ENCODE data around the gene NUBPL.
"Not testable (repeated sequence)": the region's sequence is repeated elsewhere in the genome, so short reads cannot be mapped to it uniquely, and the experiment has no call there.

NUBPL gene

DNA sequence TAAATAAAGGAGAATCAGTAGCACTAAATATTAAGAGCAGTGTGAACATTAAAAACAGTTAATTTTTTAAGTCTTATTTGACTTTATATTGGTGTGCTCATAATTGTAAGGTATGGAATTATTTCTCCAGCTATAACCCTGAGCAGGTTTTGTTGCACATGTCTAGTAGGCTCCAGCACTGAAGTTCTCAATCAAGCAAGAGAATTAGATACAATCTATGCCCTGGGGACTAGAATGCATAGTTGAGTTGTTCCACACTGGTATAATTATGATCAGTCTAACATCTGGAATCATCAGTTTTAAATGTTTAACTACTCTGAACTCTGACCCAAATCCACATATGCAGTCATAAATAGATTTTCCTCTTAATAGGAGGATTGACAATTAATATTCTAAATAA, 258.1 kb downstream of the NUBPL start:
- no peak for DNase-seq

DNA sequence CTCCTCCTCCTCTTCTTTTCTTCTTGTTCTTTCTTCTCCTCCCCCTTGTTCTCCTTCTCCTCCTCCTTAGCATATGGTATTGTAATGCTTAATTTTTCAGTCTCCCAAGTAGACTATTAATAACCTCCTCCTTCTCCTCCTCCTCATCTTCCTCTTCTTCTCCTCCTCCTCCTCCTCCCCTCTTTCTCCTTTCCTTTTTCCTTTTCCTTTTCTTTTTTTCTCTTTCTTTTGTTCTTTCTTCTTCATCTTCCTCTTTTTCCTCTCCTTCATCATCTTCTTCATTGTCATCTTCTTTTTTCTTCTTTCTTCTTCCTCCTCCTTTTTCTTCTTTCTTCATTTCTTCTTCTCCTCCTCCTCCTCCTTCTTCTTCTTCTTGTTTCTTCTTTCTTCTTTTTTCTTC, 264.3 kb downstream of the NUBPL start:
- DNase-seq: no peak

DNA sequence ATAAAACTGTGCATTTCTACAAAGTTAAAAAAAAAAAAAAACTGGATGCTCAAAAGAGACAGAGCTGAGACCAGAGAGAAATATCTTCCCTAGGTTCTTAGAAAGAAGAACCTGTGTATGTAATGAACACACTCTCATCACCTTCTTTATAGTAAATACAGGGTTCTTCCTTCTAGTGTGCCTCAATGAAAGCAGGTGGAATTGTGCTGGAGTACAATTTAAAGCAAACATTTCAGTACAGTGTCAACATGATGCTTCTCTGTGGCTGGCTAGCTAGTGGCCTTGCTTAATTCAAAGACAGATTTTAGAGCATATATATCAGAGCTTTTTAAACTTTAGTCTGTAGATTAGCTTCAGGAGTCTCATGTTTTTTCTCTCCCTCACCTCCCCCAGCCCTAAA, 266.1 kb downstream of the NUBPL start:
- no peak for DNase-seq

DNA sequence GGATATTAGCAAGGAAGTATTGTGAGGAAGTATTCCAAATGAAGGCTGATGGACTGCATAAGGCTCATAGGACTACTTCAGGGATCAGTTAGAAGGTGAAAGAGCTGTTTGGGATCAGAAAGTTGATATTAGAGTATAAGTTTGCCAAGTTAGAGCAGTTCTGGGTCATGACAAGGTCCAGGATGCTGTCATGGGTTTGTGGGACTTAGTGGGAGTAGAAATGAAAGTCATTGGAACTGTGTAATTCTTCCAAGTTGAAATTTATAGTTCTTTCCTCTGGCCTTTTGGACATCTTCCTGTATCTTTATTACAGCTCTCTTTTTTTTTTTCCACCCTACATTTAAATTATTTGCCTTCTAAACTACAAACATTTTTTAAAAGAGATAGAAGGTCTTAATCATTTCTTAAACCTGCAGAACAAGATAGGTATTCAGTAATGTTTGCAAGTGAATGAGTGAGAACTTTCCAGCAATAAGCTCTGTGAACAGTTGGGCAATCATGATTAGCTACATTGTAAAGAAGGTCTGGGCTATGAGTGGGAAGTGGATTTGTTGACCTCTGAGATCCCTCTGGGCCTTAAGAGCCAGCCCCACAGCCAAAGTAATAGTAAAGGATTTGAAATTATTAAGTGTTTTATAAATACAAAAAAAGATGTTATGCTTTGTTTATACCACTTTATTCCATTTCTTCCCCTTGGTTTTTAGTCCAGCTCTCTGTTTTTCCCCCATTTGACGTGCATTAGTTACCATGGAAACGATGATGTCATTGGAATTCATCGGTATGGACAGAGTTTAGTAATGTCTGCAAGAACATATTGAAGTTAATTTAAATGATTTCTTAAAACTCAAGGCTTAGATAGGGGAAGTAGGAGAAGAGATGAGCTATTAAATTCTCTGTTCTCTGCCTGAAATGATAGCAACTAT, 268.0 kb downstream of the NUBPL start:
- DNase-seq: no peak

DNA sequence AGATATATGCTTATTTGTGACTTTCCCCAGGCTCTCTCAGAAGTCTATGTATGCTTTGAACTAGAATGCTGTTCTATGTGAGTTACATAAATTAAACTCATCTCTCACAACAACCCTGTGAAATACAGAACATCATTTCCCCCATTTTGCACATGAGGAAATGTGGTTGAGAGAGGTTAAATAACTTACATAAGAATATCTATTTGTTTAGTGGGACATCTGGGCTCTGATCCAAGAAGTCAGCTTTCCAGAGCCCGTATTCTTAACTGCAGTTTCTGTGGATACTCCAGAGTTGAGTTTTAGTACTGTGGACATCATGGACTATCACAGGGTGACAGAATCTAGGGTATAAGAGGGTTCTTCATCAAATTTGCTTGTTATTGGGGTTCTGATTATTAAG, 273.4 kb downstream of the NUBPL start:
- no peak for DNase-seq

DNA sequence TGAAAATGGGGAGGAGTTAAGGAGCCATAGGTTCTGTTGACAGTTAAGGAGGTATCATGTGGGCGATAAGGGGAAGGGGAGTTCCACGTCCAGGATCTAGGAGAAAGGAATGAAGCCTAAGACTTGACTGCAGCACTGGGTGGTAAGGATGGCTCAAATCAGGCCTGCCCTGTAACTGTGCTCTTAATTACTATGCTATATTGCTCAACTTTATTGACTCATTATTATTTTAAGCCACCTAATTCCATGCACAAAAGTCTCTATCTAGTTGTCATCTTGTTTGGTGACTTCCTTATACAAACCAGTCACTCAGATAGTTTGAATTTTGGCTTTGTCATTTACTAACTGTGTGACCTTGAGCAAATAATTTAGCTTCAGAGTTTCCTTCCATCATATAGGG, 273.8 kb downstream of the NUBPL start:
- no peak for DNase-seq

DNA sequence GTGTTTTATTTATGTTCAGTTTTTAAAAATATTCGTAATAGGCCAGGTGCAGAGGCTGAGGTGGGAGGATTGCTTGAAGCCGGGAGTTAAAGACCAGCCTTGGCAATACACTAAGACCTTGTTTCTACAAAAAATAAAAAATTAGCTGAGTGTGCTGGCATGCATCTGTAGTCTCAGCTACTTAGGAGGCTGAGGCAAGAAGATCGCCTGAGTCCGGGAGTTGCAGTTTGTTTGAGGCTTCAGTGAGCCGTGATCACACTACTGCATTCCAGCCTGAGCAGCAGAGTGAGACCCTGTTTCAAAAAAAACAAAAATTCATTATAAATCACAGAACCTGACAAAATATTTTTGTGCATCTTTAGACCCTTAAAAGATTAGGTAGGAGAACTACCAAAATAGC, 275.8 kb downstream of the NUBPL start:
- no peak for DNase-seq

DNA sequence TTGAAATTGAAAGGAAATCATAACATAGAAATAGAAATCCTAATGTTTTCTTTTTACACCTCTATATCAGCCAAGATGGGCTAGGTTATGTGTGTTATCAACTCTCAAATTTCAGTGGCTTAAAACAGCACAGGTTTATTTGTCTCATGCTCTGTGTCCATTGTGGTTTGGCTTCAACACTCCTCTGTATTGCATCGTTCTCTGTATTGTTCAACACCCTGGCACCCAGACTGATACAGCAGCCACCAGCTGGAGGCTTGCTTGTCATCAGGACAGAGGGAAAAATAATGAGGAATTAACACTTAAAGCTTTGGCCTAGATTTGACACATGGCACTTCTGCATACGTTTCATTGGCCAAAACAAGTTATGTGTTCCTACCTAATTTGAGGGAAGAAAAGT, 281.7 kb downstream of the NUBPL start:
- DNase-seq: no peak

DNA sequence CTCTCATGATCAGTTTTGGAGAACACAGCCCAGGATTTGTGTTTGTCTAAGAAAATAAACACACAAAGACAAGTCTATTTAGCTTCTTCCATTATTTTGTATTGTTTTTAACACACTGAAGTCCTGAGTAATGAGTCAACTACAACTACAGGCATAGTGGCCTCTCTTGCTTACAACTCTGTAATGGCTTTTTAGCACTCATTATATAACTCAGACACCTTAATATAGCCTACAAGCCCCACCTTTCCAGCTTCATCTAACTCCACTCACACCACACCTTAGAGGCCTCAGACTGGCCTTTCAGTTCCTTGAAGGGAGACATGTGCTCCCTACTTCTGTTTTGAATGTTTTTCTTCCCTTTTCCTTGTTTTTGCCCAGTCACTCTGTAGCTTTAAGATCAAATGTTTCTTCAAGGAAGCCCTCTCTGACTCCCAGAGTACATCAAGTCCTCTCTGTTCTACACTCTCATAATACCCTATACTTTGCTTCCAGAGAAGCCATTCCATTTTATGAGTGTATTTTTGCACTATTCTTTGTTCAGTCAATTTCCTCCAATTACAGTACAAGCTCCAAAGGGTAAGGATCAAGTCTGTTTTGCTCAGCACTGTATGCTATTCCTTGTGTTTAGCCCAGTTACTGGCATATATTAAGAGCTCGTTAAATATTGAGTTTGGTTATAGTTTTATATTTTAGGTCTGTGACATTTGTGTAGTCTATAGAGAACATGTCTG, 282.3 kb downstream of the NUBPL start:
- no peak for DNase-seq

DNA sequence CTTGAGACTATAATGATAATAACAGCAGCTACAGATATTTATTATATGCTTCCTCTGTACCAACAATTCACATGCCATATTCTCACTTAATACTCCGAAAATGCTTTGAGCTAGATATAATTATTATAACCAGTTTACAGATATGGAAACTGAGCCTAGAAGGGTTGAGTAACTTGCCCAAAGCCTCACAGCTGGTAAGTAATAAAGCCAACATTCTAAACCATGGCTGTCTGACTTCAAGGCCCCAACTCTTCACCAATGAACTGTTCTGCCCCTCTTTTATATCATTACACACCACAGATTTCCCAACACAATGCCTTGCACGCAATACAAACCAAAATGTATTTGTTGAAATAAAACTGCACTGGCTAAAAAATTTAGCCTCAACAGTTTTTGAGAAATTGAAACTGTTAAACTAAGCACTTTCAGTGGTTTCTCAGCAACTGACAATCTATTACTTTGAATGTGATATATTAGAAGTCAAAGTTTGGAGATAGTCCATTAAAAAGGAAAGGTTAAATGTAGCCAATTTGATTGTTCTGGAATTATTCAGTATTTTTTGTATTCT, 293.4 kb downstream of the NUBPL start:
- no peak for DNase-seq

DNA sequence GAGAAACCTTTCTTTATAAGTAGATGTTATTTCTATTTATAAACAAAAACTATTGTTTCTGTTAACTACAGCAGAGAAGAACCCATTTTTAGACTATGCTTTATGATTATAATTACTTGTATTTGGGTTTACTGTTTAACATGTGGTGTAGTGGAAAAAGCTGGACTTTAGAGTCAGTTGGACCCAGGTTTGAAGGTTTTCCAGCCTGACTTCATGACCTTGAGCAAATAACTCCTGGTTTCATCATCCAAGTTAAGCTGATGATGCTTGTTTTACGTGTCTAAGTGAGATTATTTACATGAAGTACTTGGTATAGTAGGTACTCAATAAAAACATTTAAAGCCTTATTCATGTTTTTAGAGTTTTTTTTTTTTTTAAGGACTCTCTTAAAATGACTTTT, 294.1 kb downstream of the NUBPL start:
- DNase-seq: no peak

DNA sequence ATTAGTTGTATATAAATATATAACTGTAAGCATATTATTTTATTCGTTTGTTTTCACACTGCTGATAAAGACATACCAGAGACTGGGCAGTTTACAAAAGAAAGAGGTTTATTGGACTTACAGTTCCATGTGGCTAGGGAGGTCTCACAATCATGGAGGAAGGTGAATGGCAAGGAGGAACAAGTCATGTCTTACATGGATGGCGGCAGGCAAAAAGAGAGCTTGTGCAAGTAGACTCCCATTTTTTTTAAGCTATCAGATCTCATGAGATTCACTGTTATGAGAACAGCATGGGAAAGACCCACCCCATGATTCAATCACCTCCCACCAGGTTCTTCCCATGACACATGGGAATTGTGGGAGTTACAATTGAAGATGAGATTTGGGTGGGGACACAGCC, 294.8 kb downstream of the NUBPL start:
- DNase-seq: not testable (repeated sequence)

DNA sequence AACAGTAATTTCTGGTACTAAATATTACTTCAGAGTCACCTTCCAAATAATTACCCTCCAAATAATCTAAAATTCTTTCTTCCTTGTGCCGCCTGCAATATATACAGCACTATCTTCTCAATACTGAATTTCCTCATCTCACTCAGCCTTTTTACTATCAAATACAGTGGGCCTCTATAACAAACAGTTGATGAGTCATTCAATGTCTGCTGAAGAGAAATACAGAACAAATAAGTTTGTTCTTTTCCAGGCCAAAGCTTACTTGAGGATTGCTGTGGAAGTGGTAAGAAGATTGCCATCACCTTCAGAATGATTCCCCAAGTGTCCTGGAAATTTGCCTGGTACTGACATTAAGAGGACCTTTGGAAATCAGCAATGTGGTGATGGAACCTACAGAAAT, 297.7 kb downstream of the NUBPL start:
- DNase-seq: no peak

DNA sequence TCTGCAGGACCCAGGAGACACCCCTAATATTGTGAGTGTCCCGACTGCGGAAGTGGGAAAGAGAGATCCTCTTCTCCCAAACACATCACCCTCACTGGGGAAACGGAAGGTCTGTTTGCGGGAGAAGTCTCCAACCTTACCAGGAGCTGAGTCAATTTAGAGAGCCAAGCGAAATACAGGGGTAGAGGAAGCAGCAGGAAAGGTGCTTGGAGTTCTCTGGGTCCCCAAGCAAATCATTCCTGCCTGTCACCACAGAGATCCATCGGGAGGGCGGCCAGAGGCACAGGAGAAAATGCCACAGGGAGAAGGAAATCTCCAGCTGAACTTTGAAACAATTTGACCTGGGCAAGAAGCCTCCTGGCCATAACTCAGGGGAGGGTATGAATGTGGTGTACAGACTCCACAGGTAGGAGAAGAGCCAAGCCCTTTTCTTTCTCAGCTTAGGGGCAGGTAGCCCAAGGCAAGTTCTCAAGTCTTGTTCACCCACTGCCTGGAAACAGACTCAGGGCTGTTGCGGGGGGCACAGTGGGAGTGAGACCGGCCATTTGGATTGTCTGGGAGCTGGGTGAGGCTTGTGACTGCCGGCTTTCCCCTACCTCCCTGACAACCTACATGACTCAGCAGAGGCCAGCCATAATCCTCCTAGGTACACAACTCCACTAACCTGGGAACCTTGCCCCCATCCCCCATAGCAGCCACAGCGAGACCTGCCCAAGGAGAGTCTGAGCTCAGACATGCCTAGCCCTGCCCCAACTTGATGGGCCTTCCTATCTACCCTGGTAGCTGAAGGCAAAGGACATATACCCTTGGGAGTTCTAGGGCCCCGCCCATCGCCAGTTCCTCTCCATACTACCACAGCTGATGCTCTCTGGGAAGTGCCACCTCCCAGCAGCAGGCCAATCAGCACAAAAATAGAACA, 304.0 kb downstream of the NUBPL start:
- DNase-seq: no peak

DNA sequence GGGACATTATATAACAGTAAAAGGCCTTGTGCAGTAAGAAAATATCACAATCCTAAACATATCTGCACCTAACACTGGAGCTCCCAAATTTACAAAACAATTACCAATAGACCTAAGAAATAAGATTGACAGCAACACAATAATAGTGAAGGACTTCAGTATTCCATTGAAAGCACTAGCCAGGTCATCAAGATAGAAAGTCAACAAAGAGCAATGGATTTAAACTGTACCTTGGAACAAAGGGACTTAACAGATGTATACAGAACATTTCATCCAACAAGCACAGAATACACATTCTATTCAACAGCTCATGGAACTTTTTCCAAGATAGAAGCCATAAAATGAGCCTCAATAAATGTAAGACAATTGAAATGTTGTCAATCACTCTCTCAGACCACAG, 306.4 kb downstream of the NUBPL start:
- no peak for DNase-seq

DNA sequence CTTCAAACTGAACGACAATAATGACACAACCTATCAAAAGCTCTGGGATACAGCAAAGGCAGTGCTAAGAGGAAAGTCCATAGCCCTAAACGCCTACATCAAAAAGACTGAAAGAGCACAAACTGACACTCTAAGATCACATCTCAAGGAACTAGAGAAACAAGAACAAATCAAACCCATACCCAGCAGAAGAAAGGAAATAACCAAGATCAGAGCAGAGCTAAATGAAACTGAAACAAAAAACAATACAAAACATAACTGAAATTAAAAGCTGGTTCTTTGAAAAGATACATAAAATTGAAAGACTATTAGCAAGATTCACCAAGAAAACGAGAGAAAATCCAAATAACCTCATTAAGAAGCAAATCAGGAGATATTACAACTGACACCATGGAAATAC, 306.9 kb downstream of the NUBPL start:
- not testable (repeated sequence) for DNase-seq

DNA sequence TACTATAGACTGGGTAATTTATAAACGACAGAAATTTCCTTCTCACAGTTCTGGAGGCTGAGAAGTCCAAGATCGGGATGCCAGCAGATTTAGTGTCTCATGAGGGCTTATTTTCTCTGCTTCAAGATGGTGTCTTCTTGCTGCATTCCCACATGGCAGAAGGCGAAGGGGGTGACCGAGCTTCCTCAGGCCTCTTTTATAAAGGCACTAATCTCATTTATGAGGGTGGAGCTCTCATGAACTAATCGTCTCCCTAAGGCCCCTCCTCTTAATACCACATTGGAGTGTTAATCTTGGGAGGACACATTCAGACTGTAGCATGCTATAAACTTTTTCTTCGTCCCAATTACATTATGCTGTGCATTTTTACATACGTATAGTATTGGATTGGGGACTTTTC, 315.5 kb downstream of the NUBPL start:
- DNase-seq: no peak

DNA sequence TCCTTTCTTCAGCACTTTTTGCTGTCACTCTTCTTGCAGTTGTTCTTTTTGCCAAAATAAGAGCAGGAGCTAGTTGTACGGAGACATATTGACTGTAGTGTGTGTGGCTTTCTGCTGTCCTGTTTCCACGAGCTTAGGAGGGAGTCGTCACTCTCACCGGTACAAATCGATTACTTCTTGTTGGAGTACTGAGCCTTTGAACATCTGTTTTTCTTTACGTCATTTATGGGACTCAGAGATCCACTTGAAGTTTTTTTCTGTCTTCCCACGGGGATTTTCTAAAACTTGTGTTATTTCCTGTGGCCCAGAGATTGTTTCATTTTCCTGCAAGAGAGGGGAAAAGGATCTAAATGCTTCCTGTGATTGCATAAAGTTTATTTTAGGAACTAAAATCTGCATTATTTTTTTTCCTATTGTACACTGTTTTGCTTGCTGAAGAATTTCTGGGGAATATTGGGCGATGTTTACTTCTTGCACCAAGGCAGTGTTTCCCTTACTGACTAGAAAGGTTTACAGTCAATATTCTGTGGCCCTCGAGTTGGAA, 316.1 kb downstream of the NUBPL start:
- no peak for DNase-seq

DNA sequence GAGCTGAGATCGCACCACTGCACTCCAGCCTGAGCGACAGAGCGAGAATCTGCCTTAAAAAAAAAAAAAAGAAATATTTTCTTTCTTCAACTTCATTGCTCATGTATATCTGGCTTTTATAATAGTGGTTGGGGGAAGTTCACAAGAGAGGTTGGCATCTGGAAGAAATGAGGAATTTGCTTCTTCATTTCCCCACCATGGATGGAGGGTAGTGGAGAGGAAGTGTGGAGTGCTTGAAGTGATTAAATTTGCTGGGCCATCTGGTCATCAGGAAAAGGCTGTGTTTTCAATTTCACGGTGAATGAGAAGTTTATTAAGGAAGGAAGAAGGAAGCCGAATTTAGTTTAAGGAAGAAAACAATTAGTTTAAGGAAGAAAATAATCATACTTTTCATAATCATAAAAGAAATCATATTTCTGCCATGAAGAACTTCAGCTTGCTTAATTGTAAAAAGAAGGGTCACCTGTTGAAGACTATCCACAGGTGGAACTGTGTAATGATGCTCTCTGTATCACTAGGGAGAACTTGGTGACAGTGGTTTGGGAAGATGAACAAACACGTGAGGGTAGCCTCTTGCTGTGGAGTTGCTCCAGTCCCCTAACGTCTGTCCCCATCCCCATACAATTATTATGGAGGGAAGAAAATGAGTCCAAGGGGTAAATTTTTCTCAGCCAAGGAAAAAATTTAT, 318.6 kb downstream of the NUBPL start:
- DNase-seq: no peak

DNA sequence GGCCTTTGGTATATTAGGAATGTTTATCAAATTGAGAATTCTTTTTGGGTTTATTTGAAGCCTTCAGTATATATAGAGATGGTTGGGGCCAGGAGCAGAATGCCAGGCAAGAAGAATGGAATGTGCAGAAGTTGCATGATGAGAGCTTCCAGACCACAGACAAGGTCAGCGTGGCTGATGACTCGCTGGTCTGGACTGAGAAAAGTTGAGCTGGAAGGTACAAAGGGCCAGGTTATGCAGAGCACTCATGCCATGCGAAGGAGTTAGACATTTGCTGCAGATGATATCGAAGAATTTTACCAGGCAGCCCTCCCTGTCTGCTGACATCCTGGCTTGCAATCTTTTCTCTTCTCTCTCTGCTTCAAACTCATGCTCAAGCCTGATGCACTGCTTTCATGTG, 319.7 kb downstream of the NUBPL start:
- no peak for DNase-seq

DNA sequence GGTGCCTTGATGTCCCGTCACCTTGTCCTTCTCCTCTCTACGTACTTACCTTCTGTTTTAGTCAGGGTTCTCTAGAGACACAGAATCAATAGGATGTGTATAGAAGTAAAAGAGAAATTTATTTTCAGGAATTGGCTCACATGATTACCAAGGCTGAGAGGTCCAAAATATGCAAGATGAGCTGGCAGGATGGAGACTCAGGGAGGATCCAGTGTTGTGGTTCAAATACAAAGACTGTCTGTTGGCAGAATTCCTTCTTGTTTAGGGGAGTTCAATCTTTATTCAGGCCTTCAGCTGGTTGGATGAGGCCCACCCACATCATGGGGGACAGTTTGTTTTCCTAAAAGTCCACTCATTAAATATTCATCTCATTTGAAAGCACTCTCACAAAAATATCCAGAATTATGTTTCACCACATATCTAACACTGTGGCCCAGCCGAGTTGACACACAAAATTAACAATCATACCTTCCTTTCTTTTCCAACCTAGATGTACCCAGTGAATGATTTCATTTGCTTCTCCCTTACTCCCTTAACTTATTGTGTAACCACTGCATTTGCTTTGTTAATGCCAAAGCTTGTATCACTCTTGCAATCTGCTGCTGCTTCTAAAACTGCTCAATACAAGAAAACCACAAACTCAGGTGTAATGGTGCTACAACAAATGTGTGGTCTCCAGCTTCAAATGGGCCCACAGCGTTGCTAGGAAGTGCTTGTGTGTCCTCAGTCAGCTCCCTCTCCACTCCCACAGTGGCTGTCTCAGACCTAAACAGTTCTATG, 320.5 kb downstream of the NUBPL start:
- no peak for DNase-seq

Data from activated CD8-positive, alpha-beta memory T cell treated with anti-CD3 and anti-CD28 coated beads for 24 hours (primary cell).